Colonic mucosa (tissue), 4 donors: ENCODE measurements around the gene RBM14. TPM values are rescaled to one million over a fixed set of nuclear protein-coding genes. Genes with fewer than 3 reads are reported as not detected.
"Not testable (repeated sequence)": the region's sequence is repeated elsewhere in the genome, so short reads cannot be mapped to it uniquely, and the experiment has no call there.

Source experiments
- DNase-seq: peaks from one replicate; pipeline ENCODE4 v3.0.0-alpha.2; 2020
- H3K27ac ChIP-seq: fragments of 200-600 bp; one replicate; pipeline ENCODE4 v1.8.0; 2021
- H3K27me3 ChIP-seq: fragments of 200-600 bp; one replicate; pipeline ENCODE4 v1.8.0; 2021
- H3K36me3 ChIP-seq: fragments of 200-600 bp; one replicate; pipeline ENCODE4 v1.8.0; 2021
- H3K4me1 ChIP-seq: fragments of 200-600 bp; one replicate; pipeline ENCODE4 v1.8.0; 2021; ENCODE audit warnings: mild to moderate bottlenecking
- H3K4me3 ChIP-seq: fragments of 200-600 bp; one replicate; pipeline ENCODE4 v1.8.0; 2021
- H3K9ac ChIP-seq, 2 donors: one replicate each; pipeline ENCODE4 v1.7.0; 2013; ENCODE audit warnings: control low read depth in 2 of 2, low read depth in 2 of 2, low read length in 2 of 2
- H3K9me3 ChIP-seq: fragments of 200-600 bp; one replicate; pipeline ENCODE4 v1.8.0; 2021
- intact Hi-C: fragments of 100-400 bp; cut with DNase I; formaldehyde crosslinking; loops from one replicate; pipeline ENCODE4 v1.14.1; 2022
- total RNA-seq, 2 donors: library from RNA; stranded (reverse); fragmentation: NEBNext Ultra II Directional in 1 of 2; extraction: Animal tissue kit (Norgen Biotek cat#: 25700) in 1 of 2; gene quantifications; one replicate each; pipeline ENCODE4 v1.2.1, GENCODE V29; 2021
- TF ChIP-seq, protein P1 (sequence below): fragments of 200-600 bp; IDR thresholded peaks from one replicate; pipeline ENCODE4 v1.8.0; 2022; ENCODE audit warnings: antibody characterized with exemption, mild to moderate bottlenecking
- donor health status: healthy.
- donor health status: DM: no; HTN: no; CAD: no.
- donor health status: DM: no; HTN: no; CAD: no.

The RBM14 gene
- total RNA-seq, 2 donors from 2014 or later: 36.4 to 110 TPM

DNA sequence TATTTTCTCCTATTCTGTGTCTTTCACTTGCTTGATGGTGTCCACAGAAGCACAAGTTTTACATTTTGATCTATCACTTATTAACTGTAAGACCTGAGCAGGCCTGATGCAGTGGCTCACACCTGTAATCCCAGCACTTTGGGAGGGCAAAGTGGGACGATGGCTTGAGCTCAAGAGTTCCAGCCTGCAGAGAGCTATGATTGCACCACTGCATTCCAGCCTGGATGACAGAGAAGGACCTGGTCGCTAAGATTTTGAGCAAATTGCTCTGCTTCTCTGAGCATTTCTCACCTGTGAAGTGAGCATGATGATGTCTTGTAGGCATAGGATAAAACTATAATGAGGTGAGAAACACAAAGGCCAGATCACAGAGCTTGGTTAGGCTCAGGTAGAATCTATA lies 30.3 kb upstream of the RBM14 start:
- DNase-seq: no peak
- Histone ChIP-seq H3K27ac (no peak overlapping the region), H3K4me1 (no peaks in the 10 kb centered on the region), H3K27me3 (no peaks in the 10 kb centered on the region), H3K9me3 (no peaks in the 10 kb centered on the region), H3K36me3 (no peaks in the 10 kb centered on the region), H3K9ac (no peak overlapping the region), H3K4me3 (no peak overlapping the region)
- intact Hi-C loops: no loop called here
- TF ChIP-seq, protein P1, sequence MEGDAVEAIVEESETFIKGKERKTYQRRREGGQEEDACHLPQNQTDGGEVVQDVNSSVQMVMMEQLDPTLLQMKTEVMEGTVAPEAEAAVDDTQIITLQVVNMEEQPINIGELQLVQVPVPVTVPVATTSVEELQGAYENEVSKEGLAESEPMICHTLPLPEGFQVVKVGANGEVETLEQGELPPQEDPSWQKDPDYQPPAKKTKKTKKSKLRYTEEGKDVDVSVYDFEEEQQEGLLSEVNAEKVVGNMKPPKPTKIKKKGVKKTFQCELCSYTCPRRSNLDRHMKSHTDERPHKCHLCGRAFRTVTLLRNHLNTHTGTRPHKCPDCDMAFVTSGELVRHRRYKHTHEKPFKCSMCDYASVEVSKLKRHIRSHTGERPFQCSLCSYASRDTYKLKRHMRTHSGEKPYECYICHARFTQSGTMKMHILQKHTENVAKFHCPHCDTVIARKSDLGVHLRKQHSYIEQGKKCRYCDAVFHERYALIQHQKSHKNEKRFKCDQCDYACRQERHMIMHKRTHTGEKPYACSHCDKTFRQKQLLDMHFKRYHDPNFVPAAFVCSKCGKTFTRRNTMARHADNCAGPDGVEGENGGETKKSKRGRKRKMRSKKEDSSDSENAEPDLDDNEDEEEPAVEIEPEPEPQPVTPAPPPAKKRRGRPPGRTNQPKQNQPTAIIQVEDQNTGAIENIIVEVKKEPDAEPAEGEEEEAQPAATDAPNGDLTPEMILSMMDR: no peak

DNA sequence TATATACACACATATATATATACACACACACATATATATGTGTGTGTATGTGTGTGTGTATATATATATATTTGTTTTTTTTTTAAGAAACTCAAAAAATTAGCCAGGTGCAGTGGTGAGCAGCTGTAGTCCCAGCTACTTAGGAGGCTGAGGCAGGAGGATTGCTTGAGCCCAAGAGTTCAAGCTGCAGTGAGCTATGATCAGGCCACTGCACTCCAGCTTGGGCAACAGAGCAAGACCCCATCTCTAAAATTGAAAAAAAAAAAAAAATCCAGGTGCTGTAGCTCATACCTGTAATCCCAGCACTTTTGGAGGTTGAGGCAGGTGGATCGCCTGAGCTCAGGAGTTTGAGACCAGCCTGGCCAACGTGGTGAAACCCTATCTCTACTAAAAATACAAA lies 27.1 kb upstream of the RBM14 start:
- H3K36me3 ChIP-seq, H3K4me3 ChIP-seq, H3K27me3 ChIP-seq, H3K4me1 ChIP-seq, intact Hi-C loops, DNase-seq, H3K9me3 ChIP-seq, H3K9ac ChIP-seq, H3K27ac ChIP-seq: not testable (repeated sequence)

DNA sequence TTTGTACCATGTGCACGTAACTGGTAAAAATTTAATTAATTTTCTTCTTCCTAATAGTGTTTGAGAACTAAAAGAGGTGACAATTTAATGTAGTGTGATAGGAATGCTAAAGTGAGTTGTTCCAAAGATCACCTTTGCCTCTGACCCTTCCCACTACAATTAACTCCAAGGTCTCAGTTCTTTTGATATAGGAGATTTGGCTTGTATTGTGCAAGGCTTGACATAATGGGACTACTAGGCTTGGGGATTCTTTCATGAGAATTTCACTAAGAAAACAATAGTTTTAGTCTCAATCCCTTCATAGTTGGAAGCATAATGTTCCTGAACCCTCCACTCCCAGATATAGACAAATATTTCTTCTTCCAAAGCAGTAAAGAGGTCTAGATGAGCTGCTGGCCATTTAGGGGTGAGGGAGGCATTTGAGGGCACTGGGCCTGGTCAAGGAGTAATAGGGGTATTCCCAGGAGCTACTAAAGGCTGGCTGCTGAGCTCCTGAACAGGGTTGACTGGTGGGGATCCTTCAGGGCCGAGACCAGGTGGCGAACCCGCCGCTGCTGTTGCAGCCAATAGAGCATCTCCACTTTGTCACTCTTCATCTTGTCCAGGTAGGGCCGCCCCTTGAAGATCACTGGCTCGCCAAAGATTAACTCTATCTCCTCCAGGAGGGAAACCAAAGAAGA lies 26.3 kb upstream of the RBM14 start:
- intact Hi-C loops: loop anchor here (10.0 kb wide), 1 partner anchor 245 kb away; no protein-coding TSS in a partner anchor
- Histone ChIP-seq H3K27ac (no peak overlapping the region), H3K36me3 (no peaks in the 10 kb centered on the region), H3K4me3 (no peak overlapping the region), H3K9me3 (no peaks in the 10 kb centered on the region), H3K9ac (no peak overlapping the region), H3K27me3 (no peaks in the 10 kb centered on the region), H3K4me1 (peaks cover 5% of the 10 kb centered on the region)
- TF ChIP-seq, protein P1: no peak
- no peak for DNase-seq

DNA sequence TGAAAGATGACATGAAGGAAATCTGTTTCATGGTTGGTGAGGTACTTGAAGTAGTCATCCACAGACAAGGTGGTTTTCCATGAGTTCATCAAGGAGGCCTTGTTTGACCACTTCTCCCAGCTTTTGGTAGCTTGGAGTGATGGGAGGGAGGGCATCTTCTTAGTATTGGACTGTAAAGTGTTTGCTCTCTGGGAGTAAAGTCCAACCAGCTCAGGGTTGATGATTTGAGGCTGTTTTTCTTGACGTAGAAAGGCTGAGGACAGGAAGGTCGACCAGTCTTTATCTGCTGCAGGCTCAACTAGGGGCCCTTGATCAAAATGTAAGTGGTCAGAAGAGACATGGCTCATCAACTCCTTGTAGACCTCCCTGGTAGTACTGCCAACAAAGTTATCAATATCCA lies 25.3 kb upstream of the RBM14 start:
- no peak overlapping the region for H3K9ac ChIP-seq
- H3K27me3 ChIP-seq: no peaks in the 10 kb centered on the region
- H3K27ac ChIP-seq: no peak overlapping the region
- no peaks in the 10 kb centered on the region for H3K9me3 ChIP-seq
- peaks cover 5% of the 10 kb centered on the region for H3K4me1 ChIP-seq
- intact Hi-C loops: loop anchor here (10.0 kb wide), 1 partner anchor 244 kb away; no protein-coding TSS in a partner anchor
- no peaks in the 10 kb centered on the region for H3K36me3 ChIP-seq
- no peak for DNase-seq
- TF ChIP-seq, protein P1: no peak
- H3K4me3 ChIP-seq: no peak overlapping the region

DNA sequence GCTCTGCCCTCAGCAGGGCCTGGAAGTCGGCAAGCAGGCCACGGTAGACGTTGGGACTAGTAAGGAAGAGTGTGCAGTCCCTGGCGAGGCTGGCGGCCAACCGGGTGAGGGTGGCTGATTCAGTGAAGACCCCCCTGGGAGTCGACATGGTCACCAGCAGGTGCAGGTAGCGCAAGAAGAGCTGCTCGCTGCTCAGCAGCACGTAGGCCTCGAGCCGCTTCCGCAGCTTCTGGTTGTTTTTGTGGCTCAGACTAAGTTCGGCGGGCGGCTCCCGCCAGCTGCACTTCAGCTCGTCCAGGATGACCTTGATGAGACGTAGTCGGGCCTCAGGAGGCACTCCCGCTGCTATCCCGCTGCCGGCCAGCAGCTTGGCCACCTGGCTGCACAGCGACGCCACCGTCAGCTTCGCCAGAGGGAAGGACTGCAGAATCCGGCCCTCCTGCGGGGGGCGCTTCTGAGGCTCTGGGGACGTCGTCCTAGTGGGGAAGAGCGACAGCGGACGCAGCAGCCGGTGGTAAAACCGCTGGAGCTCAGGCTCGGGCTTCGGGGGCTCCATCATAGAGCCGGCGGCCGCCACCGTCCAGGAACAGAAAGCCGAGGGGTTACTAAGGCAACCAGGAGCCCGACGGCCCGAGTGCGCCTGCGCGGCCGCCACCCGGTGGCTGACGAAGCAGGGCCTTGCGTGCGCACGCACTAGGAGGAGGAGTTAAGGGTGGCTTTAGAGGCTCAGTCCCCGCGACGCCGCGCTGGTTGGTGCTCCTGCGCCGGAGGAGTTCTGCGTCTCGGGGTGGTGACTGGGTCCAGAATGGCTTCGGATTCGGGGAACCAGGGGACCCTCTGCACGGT lies 23.8 kb upstream of the RBM14 start, which contains the start of the genes CCDC87 and CCS:
Gene CCDC87 (minus strand): TSS at position 607 of the 846 bp plus-strand sequence. CDS start 48 bp downstream, at position 559.
Gene CCS (plus strand): TSS at position 729 of the 846 bp plus-strand sequence. CDS start 77 bp downstream, at position 806.
- intact Hi-C loops: loop anchor here (10.0 kb wide), 1 partner anchor 242 kb away; no protein-coding TSS in a partner anchor
- no peaks in the 10 kb centered on the region for H3K27me3 ChIP-seq
- H3K4me3 ChIP-seq: peak within 1 kb of the TSS; percentile 65
- peak within 1 kb of the TSS; percentile 85 to 97 for H3K9ac ChIP-seq
- H3K4me1 ChIP-seq: peaks cover 5% of the 10 kb centered on the region
- no peaks in the 10 kb centered on the region for H3K9me3 ChIP-seq
- TF ChIP-seq, protein P1: peak; percentile 75
- H3K27ac ChIP-seq: peak within 1 kb of the TSS; percentile 81
- peak; percentile 99 for DNase-seq
- no peaks in the 10 kb centered on the region for H3K36me3 ChIP-seq
